PFSK-1 (cell line): ENCODE measurements around the gene DGLUCY.

ENCODE experiments used
- POLR2AphosphoS5 ChIP-seq: IDR thresholded peaks from 2 replicates; pipeline ENCODE4 v1.6.1; 2012; ENCODE audit warnings: low read depth, mild to moderate bottlenecking, control low read depth, low read length, moderate library complexity
- TAF1 ChIP-seq: IDR thresholded peaks from 2 replicates; pipeline ENCODE4 v1.6.1; 2012; ENCODE audit warnings: low read length, control low read depth, borderline replicate concordance; ENCODE audit not compliant: insufficient read depth

- TF ChIP-seq TAF1 (no peak), POLR2AphosphoS5 (no peak)
These were observed 115.1 kb downstream of the DGLUCY start for GRCh38 chr14:91229005-91229382.
